Anterior cingulate cortex (tissue), 58 donors: Measurements from ENCODE around the gene TICRR.

Experiments used
- DNase-seq, 58 donors: peaks; one replicate each; lab custom pipeline; 2025; lab: John Stamatoyannopoulos, UW

Gene TICRR

DNA sequence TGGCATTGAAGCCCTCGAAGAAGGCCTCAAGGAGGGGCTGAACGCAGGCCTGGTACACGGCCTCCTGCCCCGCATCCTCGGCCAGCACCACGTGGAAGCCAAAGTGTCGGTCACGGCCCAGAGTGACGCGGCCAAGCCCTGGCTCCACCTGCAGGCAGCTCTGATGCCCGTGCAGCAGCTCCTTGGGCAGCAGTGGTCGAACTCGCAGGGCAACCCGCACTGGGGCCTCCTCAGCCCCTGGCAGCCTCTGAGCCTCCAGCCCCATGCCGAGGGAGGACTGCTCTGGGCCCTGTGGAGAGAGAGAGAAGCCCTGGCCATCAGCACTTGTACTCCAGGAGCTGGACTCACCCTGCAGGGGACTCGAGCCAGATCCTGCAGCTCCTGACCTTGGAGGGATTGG lies 77.4 kb downstream of the TICRR start:
- no peak for DNase-seq

DNA sequence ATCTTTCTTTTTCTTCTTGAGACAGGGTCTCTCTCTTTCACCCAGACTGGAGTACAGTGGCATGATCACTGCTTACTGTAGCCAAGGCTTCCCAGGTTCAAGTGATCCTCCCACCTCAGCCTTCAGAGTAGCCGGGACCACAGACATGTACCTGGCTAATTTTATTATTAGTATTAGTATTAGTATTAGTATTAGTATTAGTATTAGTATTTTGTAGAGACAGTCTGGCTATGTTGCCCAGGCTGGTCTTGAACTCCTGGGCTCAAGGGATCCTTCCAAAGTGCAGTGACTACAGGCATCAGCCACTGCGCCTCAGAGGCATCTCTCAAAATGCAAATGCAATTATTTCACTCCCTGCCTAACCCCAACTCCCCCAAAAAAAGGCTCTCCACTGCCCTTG lies 78.3 kb downstream of the TICRR start:
- no peak for DNase-seq

DNA sequence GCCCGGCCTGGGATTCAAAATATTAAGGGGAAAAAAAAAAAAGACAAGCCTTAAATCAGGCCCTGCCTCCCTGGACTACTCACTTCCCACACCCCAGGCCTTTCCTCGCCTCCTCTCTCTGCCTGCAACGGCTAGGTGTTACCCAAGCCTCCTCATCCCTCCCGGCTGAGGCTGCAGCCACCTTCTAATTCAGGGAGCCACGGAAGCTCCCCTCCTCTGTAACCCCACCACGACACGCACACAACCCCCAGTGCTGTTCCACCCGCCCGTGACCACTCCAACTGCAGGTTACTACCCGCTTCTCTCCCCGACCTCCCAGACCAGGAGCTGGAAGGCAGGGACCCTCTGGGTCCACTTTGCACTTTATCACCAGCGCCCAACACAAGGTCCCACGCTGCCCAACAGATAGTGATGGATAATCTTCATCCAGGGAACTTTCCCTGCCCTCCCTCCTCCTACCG lies 79.1 kb downstream of the TICRR start:
- no peak for DNase-seq

DNA sequence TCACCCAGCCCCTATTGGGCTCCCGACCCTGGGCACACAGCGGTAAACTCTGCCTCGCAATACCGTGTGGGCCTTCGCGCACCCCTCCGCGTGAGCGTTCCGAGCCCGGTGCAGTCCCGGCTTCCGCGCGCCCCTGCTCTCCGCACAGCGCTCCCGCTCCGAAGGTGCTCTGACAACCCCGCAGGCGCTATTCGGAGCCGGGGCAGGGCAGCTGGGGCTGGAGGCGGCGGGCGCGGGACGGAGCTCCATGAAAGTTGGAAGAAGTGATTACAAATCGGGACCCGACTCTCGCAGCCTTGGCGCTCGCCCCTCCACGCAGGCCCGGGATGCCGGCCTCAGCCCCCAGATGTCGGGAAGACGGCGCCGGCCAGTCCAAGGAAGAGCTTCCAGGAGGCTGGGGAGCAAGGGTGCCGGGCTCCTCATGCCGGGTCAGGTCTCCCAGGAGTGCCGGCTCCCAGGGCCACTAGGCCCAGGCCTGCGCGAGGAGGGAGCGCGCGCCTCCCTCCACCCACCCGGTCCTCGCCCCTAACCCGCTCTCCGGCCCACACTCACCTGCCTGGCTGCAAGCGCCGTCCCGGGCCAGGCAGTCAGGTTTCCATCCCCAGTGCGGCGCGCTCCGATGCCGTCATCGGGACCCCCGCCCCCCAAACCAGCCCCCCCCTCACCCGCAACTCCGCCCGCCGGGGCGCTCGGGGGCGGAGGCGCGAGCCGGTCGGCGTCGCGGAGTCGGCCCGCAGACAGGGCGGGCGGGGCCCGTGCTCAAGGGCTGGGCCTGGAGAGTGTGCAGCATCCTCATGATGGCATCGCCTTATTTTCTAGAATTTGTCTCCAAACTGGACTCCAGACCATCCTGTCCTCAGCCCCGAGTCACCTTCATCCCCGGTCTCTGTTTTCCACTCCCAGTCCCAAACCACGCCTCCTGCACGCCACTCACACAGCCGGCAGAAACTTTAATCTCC lies 79.9 kb downstream of the TICRR start, which contains the start of gene KIF7:
Gene KIF7, minus strand, starts transcription at position 621 of the 959 bp plus-strand sequence. CDS start 2,537 bp downstream, outside the sequence.
- peak in 8 of 58 donors; percentile 8 to 29 (median 16) for DNase-seq

DNA sequence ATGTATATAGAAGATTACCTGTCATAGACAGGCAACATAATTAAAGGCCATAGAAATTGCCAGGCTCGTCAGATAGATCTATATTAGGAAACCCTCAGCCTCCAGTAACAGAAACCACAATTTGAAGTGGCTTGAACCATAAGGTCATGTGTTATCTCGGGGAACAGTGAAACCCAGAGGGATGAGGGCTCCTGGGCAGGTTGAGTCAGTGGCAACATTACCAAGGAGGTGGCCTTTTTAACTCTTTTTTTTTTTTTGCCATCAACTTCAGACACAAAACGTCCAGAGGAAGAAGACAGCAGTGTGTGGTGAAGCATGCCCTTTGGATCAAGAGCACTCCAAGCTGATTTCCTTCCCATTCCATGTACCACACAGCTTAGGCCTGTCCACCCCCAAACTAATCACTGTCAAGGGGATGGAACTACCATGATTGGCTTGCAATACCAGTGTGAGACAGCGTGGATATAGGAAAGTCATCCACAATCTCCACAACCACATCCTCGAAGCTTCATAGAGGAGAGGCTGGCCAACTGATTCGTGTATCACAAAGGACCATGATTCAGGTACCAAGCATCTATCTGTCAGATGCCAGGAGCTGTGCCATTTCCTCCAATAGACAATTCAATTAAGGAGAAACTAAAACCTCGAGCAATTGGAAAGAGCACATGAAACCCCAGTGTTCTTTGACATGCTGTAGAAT lies 81.0 kb downstream of the TICRR start:
- no peak for DNase-seq

DNA sequence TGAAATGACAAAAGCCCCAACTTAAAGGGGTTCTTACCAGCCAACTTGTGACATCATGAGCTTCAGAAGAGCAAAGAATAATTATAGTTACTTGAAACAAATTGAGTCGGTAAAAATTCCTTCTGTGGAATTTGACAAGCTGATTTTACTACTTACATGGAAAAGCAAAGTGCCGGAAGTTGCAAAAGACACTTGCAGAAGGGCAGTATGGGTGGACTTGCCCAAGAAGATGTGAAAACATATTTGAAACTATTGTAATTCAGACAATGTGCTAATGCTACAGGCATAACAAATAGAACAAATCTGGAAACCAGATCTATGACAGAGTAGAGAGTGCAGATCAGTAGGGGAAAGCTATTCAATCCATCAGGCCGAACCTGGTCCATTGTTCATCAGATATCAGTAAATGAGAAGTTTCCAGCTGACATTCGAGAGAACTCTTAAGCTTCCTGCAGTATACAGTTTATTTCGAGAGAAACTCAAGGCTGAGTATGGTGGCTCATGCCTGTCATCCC lies 82.5 kb downstream of the TICRR start:
- DNase-seq = no peak

DNA sequence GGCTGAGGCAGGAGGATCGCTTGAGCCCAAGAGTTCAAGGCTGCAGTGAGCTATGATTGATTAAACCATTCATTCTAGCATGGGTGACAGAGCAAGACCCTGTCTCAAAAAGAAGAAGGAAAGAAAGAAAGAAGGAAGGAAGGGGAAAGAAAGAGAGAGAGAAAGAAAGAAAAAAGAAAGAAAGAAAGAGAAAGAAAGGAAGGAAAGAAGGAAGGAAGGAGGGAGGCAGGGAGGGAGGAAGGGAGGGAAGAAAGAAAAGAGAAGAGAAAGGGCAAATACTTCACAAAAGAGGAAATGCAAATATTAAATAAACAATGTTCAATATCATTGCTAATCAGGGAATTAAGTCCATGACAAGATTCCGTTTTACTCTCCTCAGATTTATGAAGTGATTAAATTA lies 84.0 kb downstream of the TICRR start:
- DNase-seq = no peak

DNA sequence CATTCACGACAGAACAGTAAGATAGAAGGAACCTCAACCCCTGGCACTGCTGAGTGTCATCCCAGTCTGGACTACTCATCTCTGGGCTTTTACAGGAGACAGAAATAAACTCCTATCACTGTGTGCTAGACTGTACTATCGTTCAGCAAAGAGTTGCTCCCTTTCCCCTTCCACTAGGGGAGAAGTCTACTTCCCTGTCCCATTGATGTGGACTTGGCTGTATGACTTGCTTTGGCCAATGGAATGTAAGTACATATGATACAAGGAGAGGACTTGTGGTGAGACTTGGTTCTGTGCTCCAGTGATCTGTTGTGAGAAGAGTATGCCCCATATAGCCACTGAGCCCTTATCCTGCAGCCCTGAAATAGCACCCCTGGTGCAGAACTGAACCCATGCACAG lies 85.3 kb downstream of the TICRR start:
- DNase-seq = no peak

DNA sequence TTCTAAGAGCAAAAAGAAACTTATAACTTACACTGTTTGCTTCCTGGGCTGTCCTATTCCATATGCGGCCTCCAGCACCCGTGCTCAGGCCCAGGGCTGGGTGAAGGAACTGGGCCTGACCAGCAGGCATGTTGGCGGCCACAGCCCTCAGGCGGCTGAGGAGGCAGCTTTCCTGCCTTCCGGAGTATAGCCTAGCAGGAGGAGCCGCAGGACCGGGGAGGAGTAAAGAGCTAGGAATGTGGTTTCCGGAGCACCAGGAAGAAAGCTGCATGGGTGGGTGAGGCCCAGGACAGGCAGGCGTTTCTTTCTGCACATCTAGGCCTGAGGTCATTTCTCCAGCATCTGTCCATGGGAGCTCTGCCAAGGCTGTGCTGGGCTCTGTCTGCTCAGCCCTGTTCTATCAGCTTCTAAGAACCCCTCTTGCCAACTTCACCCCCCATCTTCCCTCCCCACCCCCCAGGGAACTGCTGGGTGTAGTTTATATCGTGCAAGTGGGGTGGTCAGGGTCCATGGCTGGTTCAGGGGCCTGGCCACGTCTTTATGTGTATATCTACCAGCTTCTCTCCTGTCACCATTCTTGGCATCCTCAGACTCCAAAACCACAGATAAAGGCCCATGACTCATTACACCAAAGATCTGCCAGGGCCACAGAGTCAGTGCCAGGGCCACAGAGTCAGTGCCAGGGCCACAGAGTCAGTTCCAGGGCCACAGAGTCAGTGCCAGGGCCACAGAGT lies 87.8 kb downstream of the TICRR start:
- DNase-seq = no peak

DNA sequence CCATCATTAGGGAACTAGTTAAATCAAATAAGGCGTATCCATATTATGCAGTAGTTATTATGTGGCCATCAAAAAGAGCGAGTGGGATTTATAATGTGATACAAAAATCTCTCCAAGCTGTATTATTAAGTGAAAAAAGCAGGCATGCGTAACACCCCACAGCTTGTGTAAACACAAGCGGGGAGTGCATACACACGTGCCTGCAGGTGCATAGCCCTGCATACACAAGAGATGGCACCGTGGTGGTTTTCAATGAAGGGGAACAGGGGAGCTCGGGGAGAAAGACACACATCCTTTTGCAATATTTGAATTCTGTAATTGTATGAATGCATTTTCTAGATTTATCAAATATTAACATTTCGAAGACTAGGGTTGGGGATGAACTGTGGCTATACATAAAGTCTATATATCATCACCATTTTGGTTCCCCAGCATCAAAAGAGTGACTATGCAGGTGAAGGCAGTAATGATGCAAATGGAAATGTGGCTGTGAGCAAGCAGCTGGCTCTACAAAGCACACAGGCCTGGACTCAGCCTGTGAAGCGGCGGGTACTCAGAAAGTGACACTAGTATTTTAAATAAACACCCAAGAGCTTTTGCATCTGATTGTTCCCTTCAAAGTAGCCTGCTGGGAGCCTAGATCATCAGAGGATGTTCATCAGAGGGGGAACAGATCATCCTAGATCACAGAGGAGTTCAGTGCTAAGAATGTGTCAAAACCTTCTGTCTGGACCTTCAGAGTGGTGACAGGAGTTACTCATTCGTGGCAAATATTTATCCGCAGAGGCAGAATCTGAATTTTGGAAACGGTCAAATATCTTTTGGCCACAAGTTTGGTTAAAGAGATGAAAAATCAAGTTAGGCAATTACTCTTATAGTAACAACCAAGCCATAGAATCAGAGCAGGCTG lies 89.4 kb downstream of the TICRR start:
- DNase-seq = no peak

DNA sequence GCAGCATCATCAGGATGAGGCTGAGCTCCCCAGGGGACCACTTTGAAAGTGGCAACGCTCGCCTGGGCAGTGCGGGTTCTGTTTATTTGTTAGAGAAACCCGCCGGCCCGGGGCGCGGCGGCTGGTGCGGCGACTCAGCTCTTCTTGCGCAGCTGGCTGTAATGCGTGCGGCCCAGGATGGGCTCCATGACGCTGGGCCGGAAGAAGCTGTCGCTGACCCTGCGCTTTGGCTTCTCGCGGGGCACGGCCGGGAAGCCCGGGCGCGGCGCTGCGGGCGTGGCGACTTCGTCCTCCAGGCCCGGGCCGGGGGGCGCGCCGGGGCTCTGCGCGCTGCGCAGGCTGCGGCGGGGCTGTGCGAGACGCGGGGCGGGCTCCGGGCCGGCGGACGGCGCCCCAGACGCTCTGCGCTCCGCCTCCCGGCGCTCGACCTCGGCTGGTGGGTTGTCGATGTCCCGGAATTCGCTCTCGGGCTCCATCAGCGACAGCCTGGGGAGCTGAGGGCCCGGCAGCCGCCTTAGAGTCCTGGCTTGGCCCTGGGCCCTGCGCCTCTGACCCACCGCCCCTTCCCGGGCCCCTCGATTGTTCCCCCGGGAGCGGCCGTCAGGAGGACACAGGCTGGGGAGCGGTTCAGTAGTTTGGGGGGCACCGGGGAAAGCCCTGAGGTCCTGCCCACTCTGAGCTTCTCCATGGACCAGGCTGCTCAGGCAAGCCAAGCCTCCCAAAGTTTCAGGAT lies 90.3 kb downstream of the TICRR start:
- DNase-seq = peak in 11 of 58 donors; percentile 9 to 57 (median 38)

DNA sequence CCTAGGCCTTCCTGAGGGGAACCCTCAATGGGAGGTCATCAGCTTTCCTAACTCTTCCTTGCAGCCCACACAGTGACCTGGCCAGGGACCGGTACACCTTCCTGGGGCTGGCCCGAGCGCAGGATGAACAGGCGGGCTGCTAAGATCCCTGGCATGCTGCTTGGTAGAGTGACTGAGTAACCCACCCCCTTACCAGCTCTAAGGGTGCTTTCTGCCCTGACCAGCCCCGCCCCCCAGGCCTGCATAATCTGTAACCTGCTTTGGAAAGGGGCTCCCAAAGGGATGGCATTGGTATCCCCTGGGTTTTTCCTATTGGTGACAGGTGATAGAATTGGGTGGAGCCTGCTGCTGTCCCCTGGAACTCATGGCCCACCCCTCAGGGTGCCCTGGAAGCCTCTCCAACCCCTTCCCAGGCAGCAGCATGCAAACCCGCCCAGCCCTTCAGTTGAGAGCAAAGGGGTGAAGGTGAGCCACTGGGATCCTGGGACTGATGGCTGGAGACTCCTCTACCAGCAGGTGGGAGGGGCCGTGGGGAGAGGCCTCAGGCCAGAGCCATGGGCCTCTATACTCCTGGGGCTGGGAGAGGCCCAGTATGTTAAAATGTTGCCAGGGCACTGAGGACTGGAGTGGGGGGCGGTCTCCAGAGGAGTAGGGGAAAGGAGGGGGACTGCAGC lies 91.1 kb downstream of the TICRR start:
- DNase-seq = peak in 1 of 58 donors; percentile 44

DNA sequence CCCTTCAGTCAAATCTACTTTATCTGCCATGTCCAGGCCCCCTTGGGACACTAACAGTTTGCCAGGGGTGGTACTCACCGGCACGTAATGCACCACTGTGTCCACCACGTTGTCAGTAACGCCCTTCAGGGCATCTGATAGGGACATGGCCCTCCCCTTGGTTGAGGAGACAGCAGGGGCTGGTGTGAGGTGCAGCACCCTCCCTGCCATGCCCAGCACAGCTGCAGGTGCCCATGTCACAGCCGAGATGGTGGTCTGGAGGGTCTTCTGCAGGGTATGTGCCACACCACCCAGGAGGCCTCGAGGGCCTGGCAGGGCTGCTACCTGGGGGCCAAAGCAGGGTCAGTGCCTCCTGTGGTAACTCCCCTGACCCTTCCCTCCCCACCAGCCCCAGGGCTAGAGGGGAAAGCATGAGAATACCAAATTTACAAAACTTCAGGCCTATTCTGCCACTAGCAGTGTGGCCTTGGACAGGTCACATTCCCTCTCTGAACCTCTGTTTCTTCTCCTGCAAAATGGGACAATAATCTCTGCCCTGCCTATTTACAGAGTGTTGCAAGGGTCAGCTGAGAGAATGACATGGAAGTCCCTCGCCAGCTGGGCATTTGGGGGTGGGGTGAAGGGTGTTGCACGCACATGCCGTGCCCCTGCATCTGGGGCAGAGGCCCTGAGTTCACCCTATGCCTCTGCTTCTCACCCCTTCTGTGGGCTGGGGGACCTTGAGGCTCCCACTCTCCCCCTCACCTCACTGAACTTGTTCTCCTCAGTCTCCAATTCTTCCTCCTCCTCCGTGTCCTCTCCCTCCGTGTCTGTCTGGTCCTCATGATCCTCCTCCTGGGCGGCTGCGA lies 91.8 kb downstream of the TICRR start:
- DNase-seq = no peak

DNA sequence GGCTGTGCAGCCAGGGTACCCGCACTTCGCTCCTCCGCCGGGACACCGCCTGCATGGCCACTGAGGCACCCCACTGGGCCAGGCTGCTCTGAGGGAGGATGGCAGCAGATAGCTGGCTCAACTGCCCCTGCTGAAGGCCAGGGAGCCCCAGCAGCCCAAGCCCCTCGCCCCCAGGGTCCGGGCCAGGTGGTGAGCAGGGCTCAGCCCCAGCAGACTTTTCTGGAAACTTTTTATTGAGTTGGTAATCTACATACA lies 92.4 kb downstream of the TICRR start:
- DNase-seq = no peak

DNA sequence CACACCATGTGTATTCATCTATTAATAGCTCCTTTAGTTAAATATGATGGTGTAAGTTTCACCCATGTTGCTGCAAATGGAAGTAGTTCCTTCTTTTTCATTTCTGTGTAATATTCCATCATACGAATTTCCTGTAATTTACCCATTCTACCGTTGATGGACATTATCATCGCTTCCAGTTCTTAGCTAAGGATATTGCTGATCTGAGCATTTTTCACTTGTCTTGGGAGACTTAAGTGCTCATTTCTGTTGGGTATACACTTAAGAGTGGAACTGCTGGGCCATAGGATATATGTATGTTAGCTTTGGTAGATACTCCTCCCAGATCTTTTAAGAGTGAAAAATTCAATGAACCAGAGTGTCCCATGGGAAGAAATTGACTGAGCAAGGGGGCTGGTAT lies 92.9 kb downstream of the TICRR start:
- DNase-seq = no peak

DNA sequence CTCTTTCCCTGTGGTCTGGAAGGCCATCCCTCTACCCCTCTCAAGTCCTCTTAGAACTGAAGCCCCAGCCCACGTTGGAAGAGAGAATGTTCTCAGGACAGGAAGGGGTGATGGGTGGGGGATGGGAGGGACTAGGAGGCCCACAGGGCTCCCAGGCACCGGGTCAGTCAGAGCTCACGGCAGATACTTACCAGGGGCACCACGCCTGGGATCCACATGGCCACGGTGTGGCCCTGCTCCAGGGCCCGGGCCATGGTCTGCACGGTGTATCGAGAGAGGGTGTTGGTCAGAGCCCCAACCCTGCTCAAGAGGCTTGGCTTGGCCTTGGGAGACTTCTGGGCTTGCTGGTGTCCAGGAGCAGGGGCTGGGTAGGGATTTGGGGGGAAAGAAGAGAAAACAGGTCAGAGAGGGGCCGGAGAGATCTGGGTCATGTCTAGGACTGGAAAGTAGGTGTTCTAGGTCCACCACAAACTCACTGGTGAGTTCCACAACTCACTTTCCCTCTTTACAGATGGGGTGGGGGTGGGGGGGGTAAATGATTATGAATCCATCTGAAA lies 94.1 kb downstream of the TICRR start:
- DNase-seq = no peak

DNA sequence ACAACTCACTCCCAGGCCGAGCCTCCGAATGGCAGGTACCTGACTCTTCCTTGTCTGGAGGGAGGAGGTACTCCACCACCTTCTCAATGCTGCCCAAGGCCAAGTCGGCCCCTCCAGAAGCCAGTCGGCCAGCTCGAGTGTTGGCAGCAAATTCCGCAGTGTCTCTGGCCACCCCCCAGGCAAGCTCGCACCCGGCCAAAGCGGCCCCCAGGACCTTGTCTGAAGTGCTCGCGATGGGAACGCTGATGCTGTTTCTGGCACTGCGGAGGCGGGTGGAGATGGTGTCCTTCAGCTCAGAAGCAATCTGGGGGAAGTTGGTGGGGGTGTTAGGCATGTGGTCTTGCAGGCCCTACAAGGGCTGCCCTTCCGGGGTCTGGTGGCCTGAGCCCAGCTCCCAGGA lies 94.7 kb downstream of the TICRR start:
- peak in 1 of 58 donors; percentile 15 for DNase-seq
